ENCODE data around the gene RPL23.

Gene RPL23

GRCh38 chr17:38883592-38884526 is 30.3 kb upstream of the RPL23 start:
- DNase-seq = no peak

GRCh38 chr17:38882870-38883269 is 29.3 kb upstream of the RPL23 start:
- no peak for DNase-seq

- DNase-seq = no peak
Measured at GRCh38 chr17:38881600-38882191, 28.2 kb upstream of the RPL23 start.

GRCh38 chr17:38879878-38880665 is 26.6 kb upstream of the RPL23 start:
- DNase-seq = peak; percentile 82

- no peak for DNase-seq
Measured at GRCh38 chr17:38877130-38877851, 23.8 kb upstream of the RPL23 start.

- peak; percentile 48 for DNase-seq
Measured at GRCh38 chr17:38875477-38876075, 22.1 kb upstream of the RPL23 start.

GRCh38 chr17:38874505-38875400 is 21.2 kb upstream of the RPL23 start:
- DNase-seq = no peak

GRCh38 chr17:38873640-38874380 is 20.3 kb upstream of the RPL23 start:
- DNase-seq = peak; percentile 30

GRCh38 chr17:38872671-38873385 is 19.3 kb upstream of the RPL23 start:
- DNase-seq = no peak

GRCh38 chr17:38872027-38872511 is 18.5 kb upstream of the RPL23 start:
- DNase-seq = no peak

- DNase-seq = peak; percentile 36
Measured at GRCh38 chr17:38871247-38872015, 17.9 kb upstream of the RPL23 start.

GRCh38 chr17:38870259-38871165 is 17.0 kb upstream of the RPL23 start:
- DNase-seq = peak; percentile 46

- DNase-seq = peak; percentile 85
Measured at GRCh38 chr17:38869526-38870258, 16.2 kb upstream of the RPL23 start, which contains the start of gene LASP1. LASP1 (plus strand) TSS chr17:38870058; CDS start chr17:38870190, 132 bp downstream.

GRCh38 chr17:38868817-38869525 is 15.4 kb upstream of the RPL23 start:
- peak; percentile 88 for DNase-seq

GRCh38 chr17:38867968-38868816 is 14.7 kb upstream of the RPL23 start:
- no peak for DNase-seq
